Activated CD8-positive, alpha-beta memory T cell treated with anti-CD3 and anti-CD28 coated beads, Interleukin-2, amount 50 U/mL, for 4 hours (primary cell): ENCODE measurements around the gene AGAP9.
"Not testable (repeated sequence)": the region's sequence is repeated elsewhere in the genome, so short reads cannot be mapped to it uniquely, and the experiment has no call there.

ENCODE experiments used
- DNase-seq: peaks from one replicate; pipeline ENCODE4 v3.0.0-alpha.2; 2020

AGAP9 gene

DNA sequence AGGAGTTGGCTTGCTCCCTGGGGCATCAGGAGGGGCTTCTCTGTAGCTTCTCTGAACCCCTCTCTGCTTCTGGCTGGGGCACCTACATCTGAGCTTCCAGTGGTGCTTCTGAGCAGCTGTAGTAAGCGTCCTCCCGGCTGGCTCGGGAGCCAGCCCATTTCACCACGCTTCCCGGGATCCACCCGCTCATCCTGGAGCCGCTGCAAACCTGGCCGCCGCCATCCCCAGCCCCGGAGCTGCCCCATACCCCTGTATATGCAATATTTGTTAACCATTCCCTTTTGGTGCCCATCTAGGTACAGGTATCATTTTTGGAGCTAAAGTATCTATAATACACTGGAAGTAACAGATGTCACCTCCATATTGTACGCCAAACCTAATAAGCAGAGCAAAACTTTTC, 38.7 kb downstream of the AGAP9 start:
- DNase-seq: not testable (repeated sequence)

DNA sequence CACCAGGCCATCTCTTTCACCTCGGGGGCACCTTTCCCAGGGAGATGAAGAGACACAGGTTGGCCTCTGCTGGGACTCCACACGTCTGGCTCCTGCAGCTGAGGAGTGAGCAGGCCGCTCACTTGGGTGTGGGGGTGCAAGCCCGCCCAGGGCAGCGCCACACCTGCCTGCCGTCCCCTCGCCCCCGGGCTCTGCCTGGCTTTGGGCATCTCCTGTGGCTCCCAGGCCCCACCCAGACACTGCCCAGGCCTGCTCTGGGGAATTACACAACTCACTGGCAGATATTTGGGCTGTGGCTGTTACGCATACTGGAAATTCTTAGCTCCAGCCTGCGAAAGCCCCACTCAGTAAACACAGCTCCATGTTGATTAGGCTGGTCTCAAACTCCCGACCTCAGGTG, 39.5 kb downstream of the AGAP9 start, which contains the start of gene ANXA8:
ANXA8 (minus strand) TSS at position 193 of the 400 bp plus-strand sequence; CDS start at position 11, 182 bp downstream.
- not testable (repeated sequence) for DNase-seq

DNA sequence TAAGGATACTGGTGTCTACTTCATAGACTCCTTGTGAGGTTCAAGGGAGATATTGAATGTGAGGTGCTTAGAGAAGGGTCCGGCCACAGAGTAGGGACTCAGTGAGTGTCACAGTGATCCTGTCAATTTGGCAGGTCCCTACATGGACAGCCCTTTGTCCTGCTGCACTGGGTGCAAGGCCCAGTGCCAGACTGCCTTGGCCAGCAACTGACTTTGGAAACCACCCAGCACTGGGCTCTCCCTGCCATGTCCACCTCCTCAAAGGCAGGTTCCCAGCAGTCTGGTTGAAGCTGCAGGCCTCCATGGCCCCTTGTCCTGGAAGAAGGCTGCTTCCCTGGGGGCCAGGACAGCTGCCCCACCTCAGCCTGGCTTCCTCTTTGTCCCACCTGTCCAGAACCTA, 41.1 kb downstream of the AGAP9 start:
- DNase-seq: not testable (repeated sequence)

DNA sequence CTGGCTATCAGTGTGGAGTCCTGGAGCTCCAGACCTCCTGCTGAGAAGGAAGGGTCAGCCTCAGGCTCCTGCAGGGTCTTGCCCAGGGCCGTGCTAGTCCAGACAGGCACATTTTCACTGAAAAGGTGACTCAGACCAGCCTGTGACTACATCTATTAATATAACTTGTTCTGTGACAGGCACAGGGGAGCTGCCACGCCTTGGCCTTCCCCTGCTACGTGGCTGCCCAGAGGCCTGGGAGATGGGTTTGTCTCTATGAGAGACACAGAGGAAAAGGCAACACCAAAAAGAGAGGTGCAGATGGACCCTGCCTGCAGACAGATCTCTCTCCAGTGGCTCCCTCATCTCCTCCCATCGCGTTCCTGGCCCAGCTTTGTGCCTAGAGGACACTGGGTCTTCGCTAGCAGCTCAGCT, 41.7 kb downstream of the AGAP9 start:
- not testable (repeated sequence) for DNase-seq

DNA sequence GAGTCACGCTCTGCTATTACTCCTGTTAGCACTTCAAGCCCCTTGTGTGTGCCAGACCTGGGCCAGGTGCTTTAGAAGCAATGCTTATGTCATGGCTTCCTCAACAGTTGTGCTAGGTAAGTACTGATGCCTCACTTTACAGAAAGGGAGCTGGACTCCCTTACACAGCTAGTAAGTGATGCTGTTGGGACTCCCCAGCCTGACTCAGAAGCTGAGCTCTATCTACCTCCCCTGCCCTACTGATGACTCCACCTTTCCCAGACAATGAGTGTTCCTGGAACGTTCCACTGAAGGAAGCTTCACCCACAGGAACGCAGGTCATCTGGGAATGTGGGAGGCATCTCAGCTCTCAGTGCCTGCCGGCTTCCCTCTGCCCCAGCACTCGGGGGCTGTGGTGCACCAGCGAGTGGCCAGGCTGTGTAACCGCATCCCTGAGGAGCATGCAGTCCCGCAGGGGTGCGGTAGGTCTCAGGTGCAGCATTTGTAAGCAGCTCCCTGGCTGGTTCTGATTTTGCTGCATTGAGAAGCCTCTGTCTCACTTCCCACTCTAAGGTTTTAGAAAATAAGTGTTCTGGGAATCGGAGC, 42.2 kb downstream of the AGAP9 start:
- not testable (repeated sequence) for DNase-seq

DNA sequence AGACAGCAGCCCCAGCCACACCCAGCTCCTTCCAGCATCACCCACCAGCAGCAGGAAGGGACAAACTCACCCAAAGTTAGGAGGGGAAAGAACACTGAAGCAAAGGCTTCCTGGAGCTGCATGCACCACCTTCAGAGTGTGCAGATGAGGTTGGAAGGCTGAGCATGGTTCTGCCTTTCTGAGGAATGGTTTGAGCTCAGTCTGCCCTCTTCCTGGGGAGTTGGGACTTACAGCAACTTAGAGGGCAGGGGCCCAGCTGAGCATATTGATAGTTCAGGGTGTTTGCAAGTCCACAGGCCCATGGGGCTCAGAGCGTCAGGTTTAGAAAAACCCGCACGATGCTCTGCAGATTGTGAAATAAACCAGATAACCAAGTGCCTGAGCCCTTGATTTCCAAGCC, 43.3 kb downstream of the AGAP9 start:
- DNase-seq: not testable (repeated sequence)

DNA sequence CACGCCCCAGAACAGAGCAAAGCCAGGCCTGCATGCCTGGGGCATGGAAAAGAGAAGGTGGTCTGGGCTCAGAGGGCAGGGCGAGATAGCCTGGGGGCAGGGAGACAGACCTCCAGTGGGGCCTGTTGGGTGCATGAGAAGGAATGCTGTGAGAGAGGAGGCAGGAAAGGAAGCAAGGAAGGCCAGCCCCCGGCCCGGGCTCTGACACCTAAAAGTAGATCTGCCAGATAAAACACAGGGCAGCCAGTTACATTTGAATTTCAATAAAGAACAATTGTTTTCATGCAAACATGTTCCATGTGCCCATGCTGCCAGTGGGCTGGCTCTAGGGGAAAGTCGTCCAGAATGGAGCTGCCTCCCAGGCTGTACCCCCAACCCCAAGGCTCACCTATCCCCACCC, 45.3 kb downstream of the AGAP9 start:
- DNase-seq: not testable (repeated sequence)

DNA sequence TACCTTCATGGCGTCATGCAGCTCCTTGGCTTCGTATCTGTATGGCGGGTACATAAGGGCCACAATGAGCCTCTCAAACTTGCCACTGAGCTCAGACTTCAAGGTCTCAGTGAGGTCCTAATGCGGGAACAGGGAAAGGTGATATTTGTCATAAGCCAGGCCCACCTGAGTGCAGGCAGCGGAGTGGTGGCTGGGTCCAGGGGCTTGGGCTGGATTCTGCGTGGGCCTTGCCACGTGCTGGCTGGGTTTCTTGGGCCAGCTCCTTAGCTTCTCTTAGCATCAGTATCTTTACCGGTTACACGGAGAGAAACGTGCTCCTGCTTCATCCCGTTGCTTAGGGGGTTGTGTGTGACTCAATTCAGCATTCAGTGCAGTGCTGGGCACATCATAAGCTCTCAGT, 46.4 kb downstream of the AGAP9 start:
- not testable (repeated sequence) for DNase-seq

DNA sequence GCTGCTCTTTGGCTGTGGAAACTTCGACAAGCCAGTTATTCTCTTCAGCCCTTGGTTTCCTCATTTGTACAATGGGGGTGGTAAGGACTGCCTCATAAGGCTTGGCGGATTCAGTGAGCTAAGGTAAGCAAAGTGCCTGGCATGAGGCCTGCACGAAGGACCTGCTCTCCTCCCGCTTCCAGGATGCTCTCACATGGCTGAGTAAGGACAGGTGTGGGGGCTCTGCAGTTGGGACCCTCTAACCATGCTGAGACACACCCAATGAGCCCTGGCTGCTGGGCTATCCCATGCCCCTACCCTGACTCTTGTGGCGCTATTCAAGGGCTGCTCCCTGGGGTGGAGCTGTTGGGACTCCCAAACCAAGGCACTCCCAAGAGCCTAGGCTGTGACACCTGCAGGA, 48.3 kb downstream of the AGAP9 start:
- DNase-seq: not testable (repeated sequence)

DNA sequence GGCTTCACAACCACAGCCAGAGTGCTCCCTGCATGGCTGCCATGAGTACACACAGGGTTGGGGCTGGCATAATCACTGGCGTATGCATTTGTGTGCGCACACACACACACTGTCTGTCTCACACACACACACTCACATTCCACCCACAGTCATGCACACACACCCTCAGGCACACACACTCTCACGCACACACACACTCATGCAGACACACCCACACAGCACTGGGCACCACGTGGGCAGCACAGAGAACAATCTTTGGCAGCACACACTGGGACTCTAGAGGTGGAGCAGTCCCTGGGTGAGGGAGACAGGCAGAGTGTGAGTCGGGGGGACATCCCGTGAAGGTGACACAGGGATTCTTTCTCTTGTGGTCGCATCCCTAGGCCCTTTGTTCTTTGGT, 49.9 kb downstream of the AGAP9 start:
- not testable (repeated sequence) for DNase-seq

DNA sequence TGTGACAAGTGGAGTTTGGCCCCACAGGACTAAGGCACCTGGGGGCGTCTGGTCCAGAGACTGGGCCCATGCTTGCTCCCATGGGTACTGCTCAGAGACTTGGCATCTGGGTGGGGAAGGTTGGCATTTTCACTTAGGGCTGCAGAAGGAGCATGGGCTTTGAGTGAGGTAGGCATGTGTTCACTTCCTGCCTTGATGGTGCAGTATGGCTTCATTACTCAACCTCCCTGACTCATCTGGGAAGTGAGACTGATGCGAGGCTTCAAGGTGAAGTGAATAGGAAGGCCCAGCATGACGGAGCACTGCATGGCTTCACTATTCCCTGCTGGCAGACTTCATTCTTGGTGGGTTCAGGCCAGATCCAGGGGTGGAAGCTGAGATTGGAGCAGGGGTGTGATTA, 50.8 kb downstream of the AGAP9 start:
- not testable (repeated sequence) for DNase-seq

DNA sequence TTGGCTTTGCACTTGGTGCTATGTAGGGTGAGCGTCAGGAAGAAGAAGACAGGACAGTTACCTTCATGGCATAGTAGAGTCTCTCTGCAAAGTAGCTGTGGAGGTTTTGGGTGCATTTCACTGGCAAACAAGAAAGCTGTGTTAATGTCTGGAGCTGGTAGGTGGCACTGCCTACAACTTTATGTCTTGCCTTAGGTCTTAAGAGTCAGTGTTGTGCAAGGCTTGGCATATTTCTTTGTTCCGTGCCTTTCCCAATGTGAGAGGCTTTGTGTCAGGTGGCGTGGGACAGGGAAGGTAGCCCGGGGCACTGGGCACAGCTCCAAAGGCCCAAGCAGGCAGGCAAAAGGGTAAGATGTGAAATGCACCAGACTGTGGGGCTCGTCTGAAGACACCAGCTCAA, 51.4 kb downstream of the AGAP9 start:
- not testable (repeated sequence) for DNase-seq

DNA sequence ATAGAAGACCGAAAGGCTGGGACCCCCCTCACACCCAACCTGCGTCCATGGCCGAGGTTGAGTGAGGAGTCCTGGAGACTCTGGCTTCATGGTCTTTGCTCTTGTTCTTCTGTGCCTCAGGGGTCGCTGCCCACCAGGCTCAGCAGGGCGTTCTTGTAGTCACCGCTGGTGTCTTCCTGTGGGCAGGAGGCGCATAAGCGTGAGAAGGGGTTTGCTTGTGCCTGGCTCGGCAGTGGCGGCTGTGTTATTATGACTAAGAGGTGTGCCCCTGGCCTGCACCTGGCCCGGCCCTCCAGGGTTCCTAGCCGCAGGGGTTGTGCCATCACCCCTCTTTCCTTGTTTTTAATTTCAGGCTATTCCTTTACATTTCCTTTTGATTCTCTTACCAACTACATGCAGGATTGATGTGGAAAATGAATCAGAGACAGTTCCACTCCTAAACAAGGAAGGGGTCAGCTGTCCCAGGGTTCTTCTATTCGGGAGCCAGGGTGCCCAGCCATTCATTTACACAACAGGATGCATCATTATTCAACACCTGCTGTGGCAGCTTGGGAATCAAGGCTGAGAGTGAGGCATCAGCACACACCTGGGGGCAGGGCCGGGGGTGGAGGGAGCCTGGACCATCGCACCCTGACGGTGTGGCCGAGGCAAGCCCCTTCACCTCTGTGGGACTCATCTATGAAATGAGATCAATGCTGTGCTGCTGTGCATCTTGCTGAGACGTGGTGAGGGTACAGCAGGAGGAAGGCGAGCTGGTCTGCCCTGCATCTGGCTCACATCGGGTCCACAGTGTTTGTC, 54.5 kb downstream of the AGAP9 start:
- DNase-seq: not testable (repeated sequence)

DNA sequence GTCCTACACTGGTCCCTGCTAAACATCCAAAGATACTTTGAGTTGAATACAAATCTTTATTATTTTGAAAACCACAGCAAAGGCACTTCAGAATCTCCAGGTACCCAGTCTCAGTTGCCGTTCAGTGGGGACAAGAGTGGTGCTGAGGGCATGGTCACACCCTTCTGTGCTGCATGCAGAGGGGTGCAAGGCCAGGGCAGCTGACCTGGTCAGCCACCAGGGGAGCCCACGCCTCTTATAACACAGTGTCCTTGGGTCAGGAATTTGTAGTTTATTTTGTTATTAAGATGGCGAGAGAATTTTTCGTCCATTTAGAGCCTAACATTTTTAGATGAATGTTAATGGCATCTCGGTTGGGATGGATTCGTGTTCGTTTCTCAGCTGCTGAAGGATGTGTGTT, 55.5 kb downstream of the AGAP9 start:
- DNase-seq: not testable (repeated sequence)

DNA sequence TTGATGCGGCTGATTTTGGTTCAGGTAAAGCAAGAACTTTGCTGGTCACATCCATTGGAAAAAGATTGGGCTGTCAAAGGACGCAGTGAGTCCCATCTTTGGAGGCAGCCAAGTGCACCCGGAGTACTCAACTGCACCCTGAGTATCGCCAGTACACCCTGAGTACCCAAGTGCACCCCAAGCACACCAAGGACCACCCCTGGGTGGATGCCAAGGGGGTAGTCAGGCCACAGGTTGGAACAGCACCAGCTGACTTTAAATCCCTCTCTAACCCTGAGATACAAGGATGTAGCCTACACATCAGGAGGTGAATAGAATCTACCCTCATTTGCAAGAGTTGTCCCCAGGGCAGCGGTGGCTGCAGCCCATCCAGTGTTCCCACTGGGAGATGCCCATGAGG, 56.0 kb downstream of the AGAP9 start:
- DNase-seq: not testable (repeated sequence)

DNA sequence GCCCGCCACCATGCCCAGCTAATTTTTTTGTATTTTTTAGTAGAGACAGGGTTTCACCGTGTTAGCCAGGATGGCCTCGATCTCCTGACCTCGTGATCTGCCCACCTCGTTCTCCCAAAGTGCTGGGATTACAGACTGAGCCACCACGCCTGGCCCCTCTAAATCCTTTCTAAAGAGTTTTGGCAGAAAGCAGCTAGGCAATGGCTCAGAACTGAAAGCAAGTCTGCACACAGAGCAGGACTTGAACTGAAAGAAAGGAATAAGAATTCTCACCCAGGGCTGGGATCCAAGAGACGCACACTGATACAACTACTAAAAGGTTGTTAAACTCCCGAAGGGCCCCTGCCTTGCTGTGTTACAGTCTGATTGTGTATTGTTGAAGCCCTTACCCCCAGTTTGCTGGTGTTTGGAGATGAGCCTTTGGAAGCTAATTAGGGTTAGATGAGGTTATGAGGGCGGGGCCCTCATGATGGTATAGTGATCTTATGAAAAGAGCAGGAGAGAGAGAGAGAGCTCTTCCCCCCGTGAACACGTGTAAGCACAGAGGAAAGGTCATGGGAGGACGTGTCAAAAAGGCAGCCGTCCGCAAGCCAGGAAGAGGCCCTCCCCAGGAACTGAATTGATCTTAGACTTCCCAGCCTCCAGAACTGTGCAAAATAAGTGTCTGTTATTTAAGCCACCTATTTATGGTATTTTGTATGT, 58.1 kb downstream of the AGAP9 start:
- not testable (repeated sequence) for DNase-seq

DNA sequence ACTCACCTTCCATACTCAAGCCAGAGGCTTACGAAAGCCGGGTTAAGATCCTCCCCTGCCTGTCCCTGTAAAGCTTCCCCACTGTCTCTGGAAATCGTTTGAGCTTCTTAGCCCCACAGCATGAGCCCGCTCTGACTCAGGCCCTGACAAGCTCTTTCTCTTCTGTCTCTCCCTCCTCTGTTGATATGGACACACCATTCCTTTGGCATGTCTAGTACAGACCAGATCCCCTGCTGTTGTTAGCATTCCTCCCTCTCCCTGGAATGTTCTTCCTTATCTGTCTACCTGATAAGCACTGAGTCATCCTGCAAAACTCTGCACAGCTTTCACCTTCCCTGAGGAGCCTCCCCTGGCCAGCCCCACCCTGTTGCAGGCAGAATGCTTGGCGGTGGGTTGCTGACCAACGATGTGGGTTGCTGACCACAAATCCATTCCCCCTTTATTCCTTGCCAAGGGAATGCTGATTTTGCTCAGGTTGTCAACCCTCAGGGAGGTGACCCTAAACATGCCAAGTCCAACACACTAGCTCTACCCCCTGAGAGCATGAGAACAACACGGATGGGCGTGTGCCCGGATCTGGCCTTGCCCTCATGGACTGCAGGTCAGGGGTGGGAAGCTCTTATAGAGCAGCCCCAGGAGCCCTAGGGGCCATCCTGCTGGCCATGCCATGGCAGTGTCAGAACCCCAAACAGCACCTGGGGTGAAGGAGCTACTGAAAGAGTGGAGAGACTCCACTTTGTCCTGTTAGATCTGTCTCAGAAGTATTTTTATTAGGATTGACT, 60.7 kb downstream of the AGAP9 start:
- not testable (repeated sequence) for DNase-seq

DNA sequence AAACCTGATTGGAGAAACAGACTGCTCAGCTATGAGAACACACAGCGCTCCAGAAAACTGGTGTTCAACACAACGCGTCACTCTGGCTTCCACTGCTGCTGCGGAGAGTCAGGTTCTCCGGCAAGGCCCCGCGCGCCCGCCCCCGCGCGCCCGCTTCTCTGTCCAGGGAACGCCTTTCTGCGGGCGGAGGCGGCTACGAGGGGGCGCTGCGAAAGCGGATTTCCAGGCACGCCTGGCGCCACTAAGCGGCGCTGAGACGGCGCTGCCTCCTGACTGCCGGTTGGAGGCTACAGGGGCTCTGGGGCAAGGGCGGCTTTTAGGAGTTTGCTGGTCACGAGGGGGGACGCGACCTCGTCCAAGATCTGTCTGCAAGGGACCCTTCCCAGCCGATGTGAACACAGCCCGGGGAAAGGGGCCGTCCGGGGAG, 62.2 kb downstream of the AGAP9 start:
- DNase-seq: not testable (repeated sequence)

DNA sequence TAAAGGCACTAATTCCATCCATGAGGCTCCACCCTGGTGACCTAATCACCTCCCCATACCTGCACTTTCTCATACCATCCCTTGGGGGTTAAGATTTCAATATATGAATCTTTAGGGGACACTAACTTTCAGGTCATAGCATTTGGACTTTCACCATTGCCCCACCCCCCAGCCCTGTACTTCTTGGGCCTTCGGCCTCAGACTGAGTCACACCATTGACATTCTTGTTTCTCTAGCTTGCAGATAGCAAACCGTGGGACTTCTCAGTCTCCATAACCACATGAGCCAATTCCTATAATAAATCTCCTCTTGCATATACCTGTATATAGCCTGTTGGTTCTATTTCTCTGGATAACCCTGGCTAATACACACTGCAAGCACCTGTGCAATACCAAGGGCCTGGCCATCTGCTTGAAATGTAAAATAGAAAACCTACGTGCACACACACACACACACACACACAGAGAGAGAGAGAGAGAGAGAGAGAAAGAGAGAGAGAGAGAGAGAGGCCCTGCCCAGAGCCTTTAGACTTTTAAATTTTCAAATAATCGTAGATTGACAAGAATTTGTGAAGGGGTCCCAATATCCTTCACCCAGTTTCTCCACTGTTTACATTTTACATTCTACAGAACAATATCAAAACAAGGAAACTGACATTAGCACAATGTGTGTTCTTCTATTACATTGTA, 64.8 kb downstream of the AGAP9 start:
- DNase-seq: no peak

DNA sequence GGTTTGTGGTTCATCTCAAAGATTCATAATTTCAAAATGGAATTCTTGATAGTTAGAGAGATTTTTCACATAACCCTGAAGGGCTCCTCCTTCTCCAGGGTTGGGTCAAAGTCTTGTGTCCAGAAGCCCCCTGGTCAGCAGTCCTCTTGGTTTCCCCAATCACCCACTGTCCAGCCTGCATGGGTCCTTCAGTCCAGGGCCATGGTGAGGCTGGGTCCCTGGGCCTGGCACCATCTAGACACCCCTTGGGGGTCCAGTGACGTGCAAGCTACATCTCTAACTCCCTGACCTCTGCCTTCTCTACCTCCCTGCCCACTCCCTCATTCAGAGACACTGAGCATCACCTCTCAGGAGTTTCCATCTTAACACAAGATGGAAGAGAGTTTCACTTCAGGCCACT, 65.6 kb downstream of the AGAP9 start:
- DNase-seq: no peak

DNA sequence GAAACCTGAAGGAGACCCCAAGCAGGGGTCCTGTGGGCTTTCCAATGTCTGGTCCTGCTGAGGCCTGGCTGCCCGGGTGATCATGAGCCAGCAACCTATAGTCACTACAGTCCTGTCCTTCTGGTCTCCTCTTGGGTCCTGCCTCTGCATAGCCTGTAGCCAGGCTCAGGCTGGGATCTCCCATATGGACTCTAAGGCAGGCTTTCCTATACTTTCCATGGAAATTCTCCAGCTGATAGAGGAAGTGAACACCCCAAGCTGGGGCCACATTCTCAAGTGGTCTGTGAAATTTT, 66.0 kb downstream of the AGAP9 start:
- no peak for DNase-seq

DNA sequence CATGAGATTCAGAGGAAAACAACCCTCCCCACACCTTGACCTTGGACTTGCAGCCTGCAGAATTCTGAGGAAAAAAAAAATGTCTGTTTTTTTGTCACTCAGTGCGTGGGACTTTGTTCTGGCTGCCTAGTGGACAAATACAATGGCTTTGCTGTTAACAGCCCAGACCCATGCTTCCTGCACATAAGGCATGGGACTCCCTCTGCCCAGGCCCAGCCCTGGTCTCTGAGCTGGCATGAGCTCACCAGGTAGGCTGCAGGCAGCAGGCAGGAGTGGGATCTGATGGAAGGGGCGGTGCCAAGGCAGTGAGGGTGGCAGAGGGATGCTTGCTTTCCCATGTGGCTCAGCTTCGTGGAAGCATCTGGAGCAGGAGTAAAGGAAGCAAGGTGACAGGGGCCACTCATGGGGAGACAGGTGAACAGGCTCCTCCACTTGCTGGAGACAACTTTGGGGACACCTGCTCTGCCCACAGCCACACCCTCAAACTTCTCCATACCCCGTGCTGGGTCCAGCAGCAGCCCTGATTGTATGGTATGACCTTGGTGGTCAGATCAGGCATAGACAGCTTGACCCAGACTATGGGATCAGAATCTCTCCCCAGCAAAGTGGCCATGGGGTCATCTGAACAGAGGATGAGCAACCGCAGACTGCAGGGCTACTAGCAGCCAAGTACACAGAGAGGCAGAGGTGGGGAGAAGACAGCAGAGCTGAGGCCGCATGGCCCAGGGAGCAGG, 66.5 kb downstream of the AGAP9 start:
- DNase-seq: no peak
